ENCODE measurements around the gene PLEKHG3. TPM values are rescaled to one million over a fixed set of nuclear protein-coding genes. Genes with fewer than 3 reads are reported as not detected.

Gene PLEKHG3
- total and polyA plus RNA-seq, 2 of the 4 experiments (the other 2 are of a cell fraction): 8.2 to 8.4 TPM

DNA sequence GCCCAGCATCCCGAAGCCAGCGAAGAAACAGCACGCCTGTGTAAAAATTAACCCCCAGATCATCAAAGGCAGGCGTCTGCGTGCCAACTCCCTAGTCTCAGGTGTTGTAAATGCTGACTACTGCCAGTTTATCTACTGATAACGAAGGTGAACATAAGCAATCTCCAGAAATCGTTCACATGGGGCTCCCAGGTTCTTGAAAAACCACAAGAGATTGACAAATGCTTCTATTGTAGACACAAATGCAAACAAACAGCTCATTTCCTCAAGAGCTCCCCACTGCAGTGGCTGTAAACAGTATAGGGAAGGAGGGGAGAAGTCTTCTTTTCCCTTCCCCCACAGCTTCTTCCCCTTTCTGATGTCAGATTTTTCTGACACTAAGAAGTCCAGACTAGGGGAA, 5.3 kb upstream of the PLEKHG3 start:
- TF ChIP-seq MAZ (IDR thresholded peaks at IDR 0.05; ENCODE audit: borderline replicate concordance, low read depth, low read length) (no peak), NFE2L2 (IDR thresholded peaks at IDR 0.05; ENCODE audit: low read depth, low read length) (no peak), RFX5 (IDR thresholded peaks at IDR 0.05; ENCODE audit: low read depth, low read length) (no peak), CHD1 (IDR thresholded peaks at IDR 0.05; ENCODE audit: low read depth, low read length) (no peak), MXI1 (IDR thresholded peaks at IDR 0.05; ENCODE audit: borderline replicate concordance, low read depth, low read length) (no peak)
- Histone ChIP-seq H2AFZ (replicated peaks; ENCODE audit: low read length, poor library complexity) (no peak overlapping the region), H4K5ac (ENCODE audit: low read depth, low read length) (no peak overlapping the region), H2BK5ac (ENCODE audit: low read depth, low read length, poor library complexity, severe bottlenecking) (no peak overlapping the region), H3K79me1 (ENCODE audit: low read depth in 1 of 2, low read length in 2 of 2) (no peaks in the 10 kb centered on the region), H3K27me3 (ENCODE audit: control insufficient read depth, insufficient read depth, low read length) (peaks cover 80% of the 10 kb centered on the region), H2AK9ac (replicated peaks; ENCODE audit: low read depth, low read length, poor library complexity) (no peak overlapping the region), H3K4ac (ENCODE audit: low read depth, low read length) (no peak overlapping the region), H3K36me3 (ENCODE audit: control insufficient read depth, insufficient read depth, low read length) (no peaks in the 10 kb centered on the region), H2BK15ac (ENCODE audit: low read depth, low read length) (no peak overlapping the region), H4K8ac (ENCODE audit: low read depth in 2 of 2, low read length in 2 of 2) (no peak overlapping the region), H3K4me1 (ENCODE audit: control insufficient read depth, insufficient read depth, low read length) (0 out of 2 replicates have a peak, but pooled peaks cover 2% of the 10 kb centered on the region), H3K18ac (ENCODE audit: low read depth, low read length) (no peak overlapping the region), H3K9me3 (ENCODE audit: control insufficient read depth, insufficient read depth, low read length) (no peaks in the 10 kb centered on the region), H3K9ac (ENCODE audit: low read depth, low read length) (no peak overlapping the region), H3K9me1 (ENCODE audit: insufficient read depth, low read length) (no peaks in the 10 kb centered on the region), H3K4me2 (ENCODE audit: low read depth, low read length) (no peak overlapping the region), H4K91ac (ENCODE audit: insufficient read depth, low read depth, low read length) (no peak overlapping the region), H3K56ac (ENCODE audit: extremely low read depth, insufficient read depth, low read length) (no peak overlapping the region), H3K14ac (replicated peaks; ENCODE audit: low read depth, low read length) (no peak overlapping the region), H3K27ac (ENCODE audit: insufficient read depth, low read length) (no peak overlapping the region), H4K20me1 (ENCODE audit: insufficient read depth, low read length) (no peaks in the 10 kb centered on the region), H2BK120ac (ENCODE audit: low read depth, low read length) (no peak overlapping the region), H2BK20ac (ENCODE audit: low read depth, low read length) (no peak overlapping the region), H2AK5ac (ENCODE audit: low read depth, low read length) (no peak overlapping the region), H3K23ac (ENCODE audit: low read depth, low read length) (no peak overlapping the region), H3K4me3 (ENCODE audit: insufficient read depth, low read depth, low read length) (no peak overlapping the region)
- DNase-seq: no peak
- ATAC-seq (ENCODE audit: low read depth): no peak
- POLR2A ChIA-PET (ENCODE audit: unreplicated experiment): no interaction called here
- intact Hi-C loops (cut with micrococcal nuclease) (no loop called here), in situ Hi-C loops (cut with MboI; ENCODE audit: low sequenced_read_pairs) (no loop called here), dilution Hi-C loops (cut with HindIII; ENCODE audit: low sequenced_read_pairs, unreplicated experiment) (no loop called here)
- CTCF ChIA-PET: interaction anchor here (1.7 kb wide), 1 partner anchor 66 kb away, joined by 6 read pairs; no protein-coding TSS in a partner anchor
- BruUV-seq (replicated peaks): no TSS peak
- WGBS, 2 experiments (ENCODE audit: extremely low coverage in 2 of 2, insufficient read length in 1 of 2): 40% methylated on average over 2 of the region's 7 CpGs; no CpG with 5 or more reads in 1 of the 2 experiments
